Hematopoietic multipotent progenitor cell treated with erythropoietin and hydrocortisone succinate and interleukin-3 and kit ligand, for 6 days (in vitro differentiated cells): ENCODE data around the gene PPP6C.
"Not testable (repeated sequence)": the region's sequence is repeated elsewhere in the genome, so short reads cannot be mapped to it uniquely, and the experiment has no call there.

Source experiments
- DNase-seq: peaks from one replicate; pipeline ENCODE4 v3.0.0-alpha.2; 2015

The PPP6C gene

GRCh38 chr9:125189361-125190289, at the start of gene PPP6C:
TSS of gene PPP6C (minus strand) at chr9:125189803. CDS start at chr9:125189718, 85 bp downstream.
- peak; percentile 98 for DNase-seq

GRCh38 chr9:125238915-125239446, 49.4 kb upstream of the PPP6C start:
- no peak for DNase-seq

- no peak for DNase-seq
These were observed 48.7 kb upstream of the PPP6C start for GRCh38 chr9:125238127-125238914.

- not testable (repeated sequence) for DNase-seq
These were observed 47.0 kb upstream of the PPP6C start for GRCh38 chr9:125236520-125237159.

GRCh38 chr9:125235804-125236519, 46.4 kb upstream of the PPP6C start:
- no peak for DNase-seq

DNA sequence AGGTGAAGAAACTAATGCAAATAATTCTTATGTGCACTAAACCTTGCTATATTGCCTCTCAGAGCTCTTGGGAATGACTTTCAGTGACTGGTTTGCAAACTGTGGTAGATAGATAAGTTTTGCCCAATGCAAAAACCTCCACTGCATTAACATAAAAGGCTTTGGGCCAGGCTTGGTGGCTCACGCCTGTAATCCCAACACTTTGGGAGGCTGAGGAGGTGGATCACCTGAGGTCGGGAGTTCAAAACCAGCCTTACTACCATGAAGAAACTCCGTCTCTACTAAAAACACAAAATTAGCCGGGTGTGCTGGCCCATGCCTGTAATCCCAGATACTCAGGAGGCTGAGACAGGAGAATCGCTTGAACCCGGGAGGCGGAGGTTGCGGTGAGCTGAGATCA, 44.5 kb upstream of the PPP6C start:
- DNase-seq, result not testable (repeated sequence)

GRCh38 chr9:125233678-125234077, 44.1 kb upstream of the PPP6C start:
- DNase-seq, result no peak

- no peak for DNase-seq
These were observed 38.2 kb upstream of the PPP6C start for GRCh38 chr9:125227761-125228160.

- DNase-seq, result not testable (repeated sequence)
These were observed 35.3 kb upstream of the PPP6C start for GRCh38 chr9:125224858-125225257.

- DNase-seq, result no peak
These were observed 29.0 kb upstream of the PPP6C start for GRCh38 chr9:125218621-125219020.

DNA sequence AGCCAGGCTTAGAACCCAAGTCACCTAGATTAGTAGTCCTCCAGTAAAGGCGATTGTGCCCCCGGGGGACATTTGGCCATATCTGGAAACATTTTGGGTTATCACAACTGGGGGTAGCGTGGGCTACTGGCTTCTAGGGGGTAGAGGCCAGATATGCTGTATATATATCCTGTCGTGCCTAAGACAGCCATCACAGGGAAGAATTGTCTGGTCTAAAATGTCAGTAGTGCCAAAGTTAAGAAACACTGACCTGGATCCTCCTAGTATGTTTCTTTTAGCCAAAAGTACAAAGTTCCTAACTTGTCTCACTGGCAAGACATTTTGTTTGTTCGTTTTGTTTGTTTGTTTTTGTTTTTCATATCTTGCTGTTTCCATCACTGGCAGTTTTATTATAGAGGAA, 24.6 kb upstream of the PPP6C start:
- no peak for DNase-seq

- DNase-seq, result no peak
These were observed 14.9 kb upstream of the PPP6C start for GRCh38 chr9:125204477-125204876.

DNA sequence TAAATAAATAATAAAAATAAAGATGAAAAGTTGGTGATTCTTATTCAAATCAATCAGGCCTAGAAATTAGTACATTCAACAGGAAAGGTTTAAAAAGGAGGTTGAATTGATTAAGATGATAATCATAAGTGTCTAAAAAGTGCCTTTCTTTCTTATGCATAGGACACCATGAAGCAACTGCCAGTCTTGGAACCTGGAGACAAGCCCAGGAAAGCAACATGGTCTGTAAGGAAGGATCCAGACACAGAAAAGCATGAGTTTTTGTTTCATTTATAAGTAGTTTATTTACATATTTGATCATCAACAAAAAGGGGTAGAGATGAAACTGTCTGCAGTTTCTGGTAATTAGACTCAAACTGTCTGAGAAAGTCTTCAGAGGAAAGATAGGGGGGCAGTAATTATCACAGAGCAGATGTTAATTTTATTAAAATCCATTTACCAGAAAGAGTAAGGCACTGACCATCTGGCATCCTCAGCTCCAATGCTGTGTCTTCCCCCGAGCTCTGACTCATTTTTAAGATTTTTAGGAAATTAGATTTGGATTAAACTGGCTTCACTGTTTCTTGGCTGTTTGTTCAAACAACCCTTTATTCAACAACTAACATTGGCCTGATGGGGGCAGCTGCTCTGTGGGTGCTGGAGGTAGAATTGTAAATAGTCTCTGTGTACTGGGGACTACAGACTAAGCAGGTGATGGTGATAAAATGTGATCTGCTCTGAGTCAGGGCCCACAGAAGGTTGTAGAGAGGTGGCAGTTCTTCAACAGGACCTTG, 13.4 kb upstream of the PPP6C start:
- peak; percentile 21 for DNase-seq

DNA sequence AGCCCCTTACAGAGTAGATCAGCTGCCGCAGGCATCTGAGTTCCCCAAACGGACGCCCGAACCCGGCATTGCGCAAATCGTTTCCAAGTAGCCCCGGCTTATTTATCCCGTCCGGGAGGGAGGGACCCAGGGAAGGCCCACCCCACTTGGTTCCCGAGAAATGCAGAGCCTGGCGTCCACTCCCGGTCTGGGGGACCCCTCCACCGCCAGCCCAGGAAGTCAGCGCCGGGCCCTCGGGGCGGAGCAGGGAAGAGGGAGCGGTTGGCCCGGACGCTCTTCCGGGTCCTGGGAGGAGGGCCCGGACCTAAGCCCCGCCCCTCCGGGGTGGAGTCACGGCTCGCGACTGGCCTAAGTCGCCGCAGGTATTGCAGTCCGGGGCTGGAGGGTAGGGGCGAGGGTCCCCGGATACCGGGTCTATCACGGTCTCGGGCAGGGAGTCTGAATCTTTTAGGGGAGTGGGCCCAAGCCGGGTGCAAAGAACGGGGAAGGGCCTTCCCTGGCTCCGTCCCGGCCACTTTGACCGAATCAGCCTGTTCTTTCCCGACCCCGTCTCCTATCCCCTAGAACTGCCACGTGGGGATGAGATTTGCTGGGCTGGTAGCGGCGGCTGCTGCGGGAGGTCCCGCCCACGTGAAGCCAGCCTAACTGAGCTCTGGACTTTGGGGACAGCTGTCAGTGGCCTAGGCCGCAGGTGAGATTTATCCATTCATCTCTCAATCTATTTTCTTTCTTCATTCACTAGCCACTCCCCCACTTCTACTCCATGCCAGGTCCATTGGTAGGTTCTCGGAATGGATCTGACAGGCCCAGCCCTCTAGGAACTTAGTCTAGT, 10.8 kb upstream of the PPP6C start, which contains the start of gene RABEPK:
RABEPK (plus strand) TSS at position 327 of the 832 bp plus-strand sequence. CDS start 2,472 bp downstream, outside the sequence.
- peak; percentile 95 for DNase-seq

DNA sequence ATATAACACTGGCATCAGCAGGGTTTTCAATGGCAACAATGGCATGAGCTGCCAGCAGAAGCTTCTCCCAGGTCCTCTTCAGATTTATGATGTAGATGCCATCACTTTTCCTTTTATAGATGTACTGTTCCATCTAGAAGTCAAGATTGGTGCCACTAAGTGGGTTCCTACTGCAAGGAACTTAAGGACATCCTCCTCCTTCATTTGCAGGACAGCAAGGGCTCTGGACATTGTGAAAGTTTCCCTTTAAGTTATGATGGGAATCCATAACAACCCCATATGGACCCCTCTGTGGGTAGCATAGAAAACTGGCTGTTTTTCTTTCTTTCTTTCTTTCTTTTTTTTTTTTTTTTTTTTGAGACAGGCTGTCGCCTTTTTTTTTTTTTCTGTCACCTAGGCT, 6.0 kb upstream of the PPP6C start:
- DNase-seq, result not testable (repeated sequence)

DNA sequence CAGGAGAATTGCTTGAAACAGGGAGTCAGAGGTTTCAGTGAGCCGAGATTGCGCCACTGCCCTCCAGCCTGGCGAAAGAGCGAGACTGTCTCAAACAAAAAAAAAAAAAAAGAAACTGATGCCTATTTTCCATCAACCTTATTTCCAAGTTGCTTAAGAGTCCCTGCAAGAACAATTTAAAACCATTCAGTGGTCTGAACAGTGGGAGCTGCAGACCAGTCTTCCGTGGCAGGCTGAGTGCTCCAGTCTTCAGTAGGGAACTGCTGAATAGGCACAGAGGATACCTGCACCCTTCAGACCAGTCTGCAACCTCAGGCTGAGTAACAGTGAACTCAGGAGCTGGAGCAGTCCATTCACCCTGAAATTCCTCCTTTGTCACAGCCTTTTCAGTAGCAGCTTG, 4.9 kb upstream of the PPP6C start:
- not testable (repeated sequence) for DNase-seq

- peak; percentile 46 for DNase-seq
These were observed 778 bp upstream of the PPP6C start for GRCh38 chr9:125190361-125190801.

DNA sequence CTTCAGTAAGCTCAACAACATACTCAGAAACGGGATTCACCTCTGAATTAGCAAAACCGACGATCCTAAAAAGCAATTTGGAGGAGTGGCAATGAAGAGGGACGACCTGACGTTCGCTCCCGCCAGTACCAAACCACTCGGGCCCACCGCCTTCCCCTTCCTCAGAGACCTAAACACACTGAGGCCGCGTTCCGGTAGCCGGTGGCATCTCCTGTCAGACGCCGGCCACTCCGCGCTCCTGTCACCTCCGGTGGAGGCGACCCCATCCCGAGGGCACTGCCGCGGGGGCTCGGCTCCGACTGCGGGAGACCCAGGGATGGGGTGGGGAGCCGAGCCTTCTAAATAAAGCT, 617 bp downstream of the PPP6C start:
- peak; percentile 59 for DNase-seq

DNA sequence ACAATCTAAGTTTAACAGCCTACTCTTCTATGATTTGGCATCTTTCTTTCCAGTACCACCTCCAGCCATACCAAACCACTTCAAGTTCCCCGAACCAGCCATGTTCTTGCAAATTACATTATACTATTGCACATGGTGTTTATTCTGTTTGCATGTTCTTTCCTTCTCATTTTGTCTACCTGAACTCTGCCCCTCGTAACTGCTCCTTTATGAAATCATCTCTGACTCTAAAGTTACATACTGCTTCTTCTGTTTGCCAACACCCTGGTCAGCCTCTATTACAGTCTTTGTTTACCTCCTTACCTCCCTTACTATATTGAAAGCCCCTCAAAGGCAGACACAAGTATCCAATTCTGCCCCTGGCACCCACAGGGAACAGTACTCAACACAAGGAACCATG, 6.0 kb downstream of the PPP6C start:
- no peak for DNase-seq

GRCh38 chr9:125183054-125183453, 6.5 kb downstream of the PPP6C start:
- no peak for DNase-seq
